Stimulated activated CD8-positive, alpha-beta memory T cell treated with anti-CD3 and anti-CD28 coated beads, Interleukin-4, amount 100 ng/mL, for 1 hour (primary cell): ENCODE measurements around the gene KCNAB1.

Experiments used
- DNase-seq, 2 donors: peaks; one replicate each; pipeline ENCODE4 v3.0.0-alpha.2; 2020; ENCODE audit warnings: low read depth in 2 of 2, low spot score in 1 of 2

The KCNAB1 gene

DNA sequence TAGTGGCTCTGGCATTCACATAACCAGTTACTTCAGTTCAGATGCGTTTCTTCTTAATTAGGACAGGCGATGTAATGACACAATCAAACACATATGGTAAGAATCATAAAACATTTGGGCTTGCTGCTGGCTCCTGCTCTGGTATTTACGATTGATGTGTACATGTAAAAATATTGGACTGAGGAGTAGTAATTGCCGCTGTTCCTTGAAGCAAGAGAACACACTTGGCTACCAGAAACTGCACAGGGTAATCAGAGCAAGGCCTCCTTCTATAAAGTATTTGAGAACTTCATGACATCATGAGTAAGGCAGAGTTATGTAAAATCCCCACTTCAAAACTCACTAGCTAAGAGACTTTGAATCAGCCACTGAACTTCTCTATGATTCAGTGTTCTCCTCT is 276.5 kb downstream of the KCNAB1 start:
- no peak for DNase-seq

DNA sequence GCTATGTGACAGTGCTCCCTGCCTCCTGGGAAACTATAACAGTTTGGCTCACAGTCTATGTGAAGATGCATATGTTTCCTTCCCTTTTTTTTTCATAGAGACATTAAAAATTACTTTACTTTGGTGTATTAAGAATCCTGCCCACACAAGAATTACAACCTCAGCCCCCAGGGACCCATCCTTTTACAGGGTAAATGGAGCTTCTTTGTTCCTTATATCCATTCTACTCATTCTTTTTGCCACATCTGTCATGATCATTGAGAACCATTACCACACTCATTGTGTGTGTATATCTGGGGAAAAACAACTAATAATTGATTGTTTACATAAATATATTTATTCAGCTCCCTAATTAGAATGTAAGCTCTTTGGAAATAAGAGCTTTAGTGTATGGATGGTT is 277.2 kb downstream of the KCNAB1 start:
- no peak for DNase-seq

DNA sequence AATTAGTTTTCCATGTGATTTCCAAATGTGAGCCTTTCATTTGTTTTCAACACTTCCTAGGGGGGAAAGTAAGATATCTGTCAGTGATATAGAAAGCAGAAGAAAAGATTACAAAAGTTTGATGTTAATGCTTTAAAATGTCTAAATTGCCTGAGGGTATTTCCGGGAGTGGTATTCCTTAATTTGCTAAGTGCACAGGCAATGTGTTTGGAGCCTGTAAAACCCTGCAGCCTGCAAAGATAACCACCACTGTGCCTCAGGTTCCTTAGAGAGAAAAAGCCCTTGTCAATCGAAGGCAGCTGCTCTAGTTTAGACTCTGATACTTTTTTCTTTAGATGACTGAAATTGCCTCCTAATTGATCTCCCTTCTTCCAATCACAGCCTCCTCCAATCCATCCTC is 279.7 kb downstream of the KCNAB1 start:
- DNase-seq, result no peak

DNA sequence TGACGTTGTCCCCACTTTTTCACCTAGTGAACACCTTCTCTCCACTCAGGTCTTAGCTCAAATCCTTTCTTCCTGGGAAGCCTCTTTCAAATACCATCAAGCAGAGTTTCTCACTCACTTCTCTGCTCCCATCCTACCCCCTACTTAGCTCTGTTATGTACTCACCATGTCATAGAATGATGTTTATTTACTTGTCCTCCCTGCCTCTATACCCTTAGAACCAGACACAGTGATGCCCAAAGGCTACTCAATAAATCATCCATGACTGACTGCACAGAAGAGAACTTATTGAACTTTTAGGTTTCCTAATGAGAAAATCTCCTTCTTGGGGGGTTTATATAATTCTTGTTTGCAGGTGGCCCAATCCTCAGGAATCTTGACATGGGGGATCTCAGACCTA is 280.4 kb downstream of the KCNAB1 start:
- no peak for DNase-seq

DNA sequence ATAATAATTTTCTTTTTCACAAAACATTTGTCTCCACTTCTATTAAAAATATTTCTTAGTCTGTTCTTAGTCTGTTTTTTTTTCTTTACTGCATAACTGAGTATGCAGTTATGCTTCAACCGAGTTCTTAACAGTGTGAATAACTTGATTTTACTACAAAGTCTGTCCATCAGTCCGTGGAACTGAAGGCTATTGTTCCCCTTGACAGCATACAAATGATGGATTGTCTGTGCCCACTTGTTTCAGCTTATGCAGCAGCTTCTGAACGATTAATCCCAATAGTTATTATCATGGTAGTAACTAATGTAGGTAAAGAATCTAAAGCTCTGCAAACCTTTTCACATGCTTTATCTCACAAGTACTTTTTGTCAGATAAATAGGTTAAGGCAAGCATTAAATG is 283.8 kb downstream of the KCNAB1 start:
- no peak for DNase-seq

DNA sequence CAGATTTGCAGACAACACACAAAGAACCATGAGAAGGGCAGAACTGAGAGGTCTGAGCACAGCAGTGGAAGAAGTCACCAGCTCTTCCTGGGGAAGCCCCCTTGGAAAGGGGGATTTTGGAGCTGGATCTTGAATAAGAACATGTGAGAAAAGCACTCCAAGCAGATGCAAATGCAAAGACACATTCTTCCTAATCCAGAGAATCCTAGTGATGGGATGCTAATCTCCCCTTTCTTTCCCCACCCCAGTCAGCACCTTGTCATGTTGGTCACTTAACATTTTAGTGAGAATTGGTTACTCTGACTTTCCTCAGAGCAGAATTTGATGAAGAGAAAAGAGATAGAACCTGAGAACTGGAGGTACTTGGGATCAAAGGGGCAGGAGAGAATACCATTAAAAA is 286.0 kb downstream of the KCNAB1 start:
- no peak for DNase-seq

DNA sequence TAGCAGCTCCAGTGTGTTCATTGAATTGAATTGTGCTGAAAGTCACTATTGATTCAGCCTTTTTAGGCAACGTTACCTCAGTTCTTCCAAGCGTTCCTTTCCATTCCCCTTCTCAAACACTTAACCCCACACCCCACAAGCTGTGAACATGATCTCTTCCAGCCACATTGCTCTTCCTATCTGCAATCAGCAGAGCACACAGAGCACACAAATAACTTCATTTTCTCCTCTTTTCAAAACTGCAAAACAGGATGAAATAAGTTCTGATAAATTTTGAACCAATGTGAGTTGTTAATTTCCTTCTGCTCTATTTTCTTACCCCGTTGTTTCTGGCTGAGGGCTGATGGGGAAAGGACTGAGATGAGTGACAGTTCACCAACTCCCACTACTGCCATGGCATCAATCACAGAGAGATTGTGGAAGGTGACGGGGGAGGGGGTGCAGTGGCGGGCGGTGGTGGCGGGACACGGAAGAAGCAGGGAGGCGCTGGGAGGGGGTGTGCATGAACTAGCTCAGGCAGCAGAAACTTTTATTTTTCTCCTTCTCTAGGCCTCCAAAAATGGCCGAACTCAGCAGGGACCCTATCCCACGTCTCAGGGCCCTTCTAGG is 287.3 kb downstream of the KCNAB1 start:
- DNase-seq, result no peak

DNA sequence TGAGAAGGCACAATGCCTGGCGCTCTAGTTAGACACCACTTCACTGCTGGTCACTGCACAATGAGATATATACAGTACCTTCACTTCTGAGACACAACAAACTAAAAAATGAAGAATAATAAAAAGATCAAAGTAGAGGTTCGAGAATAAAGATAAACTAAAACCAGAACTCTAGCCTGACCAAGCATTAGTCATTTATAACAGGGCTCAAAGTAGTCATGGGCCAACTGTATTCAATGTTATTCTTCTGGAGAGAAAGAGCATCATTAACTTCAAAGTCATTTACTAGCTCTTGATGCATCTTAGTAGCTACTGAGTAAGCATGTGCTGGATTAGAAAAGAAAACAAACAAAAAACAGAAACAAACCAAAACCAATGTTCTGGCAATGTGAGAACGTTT is 289.3 kb downstream of the KCNAB1 start:
- no peak for DNase-seq

DNA sequence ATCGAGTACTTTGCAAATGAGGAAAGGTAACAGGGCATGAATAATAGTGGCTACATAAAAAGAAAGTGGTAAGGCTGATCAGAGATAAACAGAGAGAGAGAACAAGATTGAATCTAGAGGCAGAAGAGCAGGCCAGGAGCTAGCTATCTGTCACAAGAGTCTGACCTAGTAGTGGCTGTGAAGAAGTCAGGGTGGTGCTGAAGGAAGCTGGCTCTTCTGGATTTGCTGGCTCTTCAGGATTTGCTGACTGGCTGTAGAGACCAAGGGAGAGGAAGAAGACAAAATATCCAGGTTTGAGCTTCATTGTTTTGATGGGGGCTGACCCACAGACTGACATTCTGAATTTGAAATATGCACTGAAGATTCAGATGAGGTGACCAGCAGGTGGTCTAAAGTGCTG is 292.2 kb downstream of the KCNAB1 start:
- DNase-seq, result no peak

DNA sequence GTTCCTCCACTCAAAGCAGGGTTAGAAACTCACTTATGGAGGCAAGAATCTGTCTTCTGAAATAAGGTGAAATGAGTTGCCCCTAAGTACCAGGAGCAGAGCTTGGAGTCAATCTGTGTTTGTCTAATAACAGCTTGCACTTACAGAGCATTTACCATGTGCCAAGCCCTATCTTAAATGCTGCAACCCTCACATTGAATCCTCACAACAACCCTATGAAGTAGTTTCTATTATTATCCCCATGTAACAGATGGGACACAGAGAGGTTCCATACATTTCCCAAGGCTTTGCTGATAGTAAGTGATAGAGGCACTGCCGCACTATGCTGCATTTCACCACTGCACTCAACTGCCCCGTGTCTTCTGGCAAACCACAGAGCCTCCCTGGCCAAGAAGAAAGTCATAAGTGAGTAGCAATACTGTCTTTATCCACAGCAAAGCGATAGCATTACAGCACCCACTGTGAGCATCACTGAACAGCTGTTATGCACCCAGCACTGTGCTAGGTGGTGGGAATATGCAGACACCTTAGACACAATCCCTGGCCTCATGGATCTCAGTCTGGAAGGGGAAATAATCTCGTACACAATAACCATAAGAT is 293.0 kb downstream of the KCNAB1 start:
- DNase-seq, result no peak

DNA sequence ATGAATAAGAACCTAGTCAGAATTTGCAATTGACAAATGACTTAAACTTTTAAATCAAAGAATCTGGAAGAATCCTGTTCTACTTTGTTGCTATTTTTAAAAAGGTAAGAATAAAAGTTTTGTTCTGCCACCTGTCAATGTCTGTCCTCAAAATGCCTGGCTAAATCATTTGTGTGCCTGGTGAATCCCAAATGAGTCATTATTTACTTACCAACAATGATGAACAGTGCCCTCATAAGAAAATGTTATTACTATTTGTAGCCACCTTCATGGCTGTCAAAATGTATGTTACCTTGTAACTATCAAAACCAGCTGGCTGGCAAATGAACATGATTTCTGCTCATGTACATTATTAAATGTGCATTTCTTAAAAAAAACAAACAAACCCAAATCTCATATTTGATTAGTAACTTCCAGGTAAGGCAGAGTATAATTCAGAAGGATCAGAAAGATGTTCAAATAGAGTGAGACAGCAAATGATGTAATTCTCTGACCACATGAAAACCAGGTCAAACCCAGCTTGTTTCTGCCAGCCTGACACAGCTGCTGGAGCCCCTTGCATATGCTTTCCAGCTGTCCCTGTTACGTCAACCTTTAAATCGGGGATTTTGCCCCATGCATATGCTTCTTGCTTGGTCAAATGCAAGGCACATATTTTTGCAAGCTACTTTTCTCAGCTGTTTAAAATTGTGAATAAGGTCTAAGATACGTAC is 296.6 kb downstream of the KCNAB1 start:
- DNase-seq, result no peak

DNA sequence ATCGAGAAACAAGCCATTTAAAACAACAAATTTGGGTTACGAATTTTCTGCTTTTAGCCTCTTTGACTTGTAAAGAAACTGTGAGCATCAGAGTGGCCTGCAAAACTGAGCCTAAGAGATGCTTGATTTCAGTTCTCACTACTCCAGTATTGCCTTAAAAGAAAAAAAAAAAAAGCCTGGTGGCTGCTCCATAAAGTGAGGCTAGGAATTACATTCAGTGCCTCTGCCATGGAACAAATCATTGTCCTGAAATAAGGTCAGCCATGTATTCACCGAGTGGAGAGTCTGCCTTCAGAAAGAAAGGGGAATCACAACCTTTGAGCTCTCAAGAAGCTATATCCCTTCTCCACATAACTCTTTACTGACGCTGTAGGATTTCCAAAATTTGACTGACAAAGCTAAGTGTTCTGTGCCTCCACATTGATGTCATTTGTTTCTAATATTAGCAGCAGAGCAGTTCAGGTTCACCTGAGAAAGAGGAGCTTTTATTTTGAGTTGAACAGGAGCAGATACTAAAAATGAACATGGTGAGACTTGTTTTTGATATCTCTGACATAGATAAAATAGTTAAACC is 297.3 kb downstream of the KCNAB1 start:
- DNase-seq, result no peak

DNA sequence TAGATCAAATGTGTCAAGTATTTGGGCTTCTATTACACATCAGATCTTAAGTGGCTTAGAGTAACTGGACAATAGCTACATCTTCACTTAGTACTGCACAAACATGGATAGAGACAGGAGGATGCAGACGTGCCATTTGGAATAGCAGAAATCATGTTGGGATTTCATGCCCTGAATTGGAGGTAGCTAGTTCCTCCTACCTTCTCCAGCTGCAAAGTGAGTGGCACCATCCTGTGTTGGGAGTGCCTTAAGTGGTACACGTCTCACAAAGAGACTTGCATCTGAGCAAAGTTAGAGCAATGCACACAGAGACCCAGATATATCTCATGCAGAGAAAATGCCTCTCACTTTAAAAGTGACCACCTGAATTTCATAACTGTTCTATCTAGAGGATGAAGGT is 298.1 kb downstream of the KCNAB1 start:
- no peak for DNase-seq

DNA sequence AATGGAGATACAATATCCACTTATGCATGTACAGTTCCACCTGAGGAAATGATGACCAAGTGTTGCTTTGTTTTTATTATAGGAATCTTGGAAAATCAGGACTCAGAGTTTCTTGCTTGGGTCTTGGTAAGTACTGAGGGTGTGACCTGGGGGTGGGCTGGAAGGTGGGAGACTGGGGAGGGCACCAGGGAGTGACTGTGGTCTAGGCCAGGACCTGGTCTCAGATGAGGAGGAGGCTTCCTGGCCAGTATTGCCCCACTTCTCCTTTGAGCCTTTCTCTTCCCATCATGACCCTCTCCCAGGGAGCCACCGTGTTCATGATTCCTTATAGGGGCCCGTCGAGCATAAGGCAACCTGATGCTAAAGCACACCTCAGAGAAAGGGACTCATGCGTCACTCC is 301.2 kb downstream of the KCNAB1 start:
- DNase-seq, result no peak

DNA sequence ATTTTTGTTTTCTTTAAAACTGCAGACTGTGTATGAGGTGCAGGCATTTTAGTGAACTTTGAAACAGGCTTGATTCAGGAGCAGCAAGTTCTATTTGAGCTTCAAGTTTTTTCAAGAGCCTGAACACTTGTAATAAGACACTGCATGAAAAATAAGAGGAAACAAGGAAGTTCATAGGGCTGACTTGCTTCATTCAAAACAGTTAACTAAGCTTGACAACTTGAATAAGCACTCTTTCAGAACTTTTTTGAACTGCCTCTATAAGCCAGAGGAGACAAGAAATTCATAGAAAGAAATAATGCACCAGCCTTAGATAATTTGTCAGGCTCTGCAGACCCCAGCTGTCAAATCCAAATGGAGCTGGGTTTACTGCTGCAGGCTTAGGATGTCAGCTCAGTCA is 304.4 kb downstream of the KCNAB1 start:
- no peak for DNase-seq

DNA sequence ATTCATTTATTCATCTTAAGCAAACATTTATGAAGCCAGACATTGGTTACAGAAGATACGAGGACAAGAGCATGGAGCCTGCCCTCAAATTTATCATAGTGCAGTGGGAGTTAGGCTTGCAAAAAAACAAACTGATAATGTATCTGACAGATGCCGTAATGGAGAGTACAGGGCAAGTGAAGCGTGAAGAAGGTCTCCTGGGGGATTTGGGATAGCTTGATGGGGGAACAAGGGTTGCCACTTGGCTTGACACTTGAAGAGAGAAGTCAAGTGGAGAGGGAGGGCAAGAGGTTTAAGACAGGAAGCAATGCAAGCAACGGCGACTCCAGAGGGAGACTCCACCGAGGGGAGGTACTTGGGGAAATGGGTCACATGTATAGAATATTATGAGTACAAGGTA is 305.3 kb downstream of the KCNAB1 start:
- no peak for DNase-seq

DNA sequence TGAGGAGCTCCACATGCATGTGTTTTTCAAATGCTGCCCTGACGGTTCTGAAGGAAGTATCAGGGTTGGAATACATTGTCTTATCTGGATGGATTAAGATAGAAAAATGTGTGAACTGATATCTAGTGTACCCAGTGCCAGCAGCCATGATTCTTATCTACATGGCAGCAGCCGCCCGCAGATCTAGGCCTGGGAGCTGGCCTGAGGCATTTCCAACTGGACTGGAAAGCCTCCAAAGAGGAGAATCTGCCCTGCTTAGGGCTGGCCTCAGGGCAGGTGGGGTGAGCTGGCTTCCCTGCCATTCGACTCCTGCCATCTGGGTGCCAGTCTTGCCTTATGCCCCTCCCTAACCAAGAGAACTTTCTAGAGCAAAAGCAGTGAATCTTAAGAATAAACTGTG is 308.7 kb downstream of the KCNAB1 start:
- DNase-seq, result no peak

DNA sequence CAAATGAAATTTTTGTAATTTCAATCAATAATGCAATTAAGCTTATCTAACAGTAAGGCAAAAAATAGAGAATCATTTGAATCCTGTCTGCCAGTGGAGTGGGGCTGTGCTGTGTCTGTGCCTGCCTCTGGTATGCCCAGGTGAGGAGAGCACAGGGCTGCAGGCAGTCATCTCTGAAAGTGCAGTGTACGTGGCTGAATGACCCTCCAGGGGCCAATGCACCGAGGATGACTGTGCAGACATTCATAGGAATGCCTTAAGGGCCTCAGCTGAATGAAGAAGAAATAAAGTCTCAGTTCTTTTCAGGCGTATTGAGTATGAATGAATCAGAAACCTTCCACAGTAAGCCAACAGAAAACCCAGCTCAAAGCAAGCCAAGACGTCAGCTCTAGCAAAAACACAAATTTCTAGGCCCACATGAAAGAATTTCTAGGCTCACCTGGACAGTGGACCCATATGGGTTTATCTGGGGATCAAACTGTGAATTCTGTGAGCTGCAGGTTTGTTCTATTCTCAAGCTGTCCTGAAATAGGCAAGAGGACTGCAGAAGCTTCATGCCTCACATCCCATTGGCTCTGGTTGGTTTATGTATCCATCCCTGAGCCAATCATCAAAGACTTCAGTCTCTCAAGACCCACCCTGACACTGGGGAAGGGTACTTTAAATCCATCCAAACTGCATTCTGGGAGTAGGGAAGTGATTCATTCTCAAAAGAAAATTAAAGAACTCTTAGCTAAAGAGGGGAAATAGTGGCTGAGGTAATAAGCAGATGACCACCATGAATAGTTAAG is 311.2 kb downstream of the KCNAB1 start:
- no peak for DNase-seq

DNA sequence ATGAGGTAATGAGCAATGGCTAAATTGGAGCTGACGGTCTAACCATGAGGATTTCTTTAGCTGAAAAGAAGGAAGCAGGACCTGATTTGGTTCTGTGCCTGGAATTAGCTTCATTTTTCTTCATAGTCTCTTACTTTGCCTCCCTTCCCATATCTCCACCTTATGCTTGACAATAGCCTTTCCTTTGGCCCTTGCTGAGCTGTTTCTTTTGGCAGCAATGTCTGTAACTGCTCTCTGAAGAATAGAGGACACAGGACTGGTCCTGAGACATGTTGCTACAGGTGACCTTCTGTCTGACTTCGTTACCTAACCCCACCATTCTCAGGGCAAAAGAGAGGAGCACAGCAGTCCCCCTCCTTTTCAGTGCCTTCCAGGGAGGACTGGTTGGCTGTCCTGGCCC is 312.2 kb downstream of the KCNAB1 start:
- no peak for DNase-seq

DNA sequence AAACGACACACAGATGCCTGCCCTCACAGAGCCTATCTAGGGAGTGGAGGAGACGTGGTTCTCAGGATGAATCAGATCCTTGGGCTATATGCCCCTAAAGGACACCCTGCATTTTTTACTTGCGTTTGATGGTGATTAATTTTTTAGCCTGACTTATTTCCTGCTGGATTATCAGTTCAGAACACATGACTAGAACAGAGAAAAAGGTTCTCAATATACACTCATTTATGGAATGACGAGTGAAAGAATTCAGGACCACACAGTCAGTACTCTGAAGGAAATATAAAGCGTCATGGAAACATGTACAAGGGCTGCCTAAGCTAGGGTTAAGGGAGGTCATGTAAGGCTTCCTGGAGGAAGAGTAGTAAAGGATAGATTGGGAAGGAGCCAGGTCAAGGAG is 312.8 kb downstream of the KCNAB1 start:
- no peak for DNase-seq

DNA sequence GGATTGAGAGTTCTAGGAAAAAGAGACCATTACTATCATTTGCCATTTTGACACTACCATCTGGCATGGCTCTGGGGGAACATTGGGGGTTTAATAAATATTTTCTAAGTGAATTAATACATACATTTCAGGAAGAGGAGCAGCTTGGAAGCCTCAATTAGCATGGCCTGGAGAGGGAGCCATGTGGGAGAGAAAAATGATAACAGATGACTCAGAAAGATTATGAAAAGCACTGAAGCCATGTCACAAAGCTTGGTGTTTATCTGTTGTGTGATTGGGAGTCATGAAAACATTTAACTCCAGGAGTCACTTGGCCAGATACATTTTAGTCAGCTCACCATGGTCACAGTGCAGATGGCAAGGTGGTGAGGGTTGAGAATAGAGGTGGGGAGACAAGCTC is 313.5 kb downstream of the KCNAB1 start:
- DNase-seq, result no peak

DNA sequence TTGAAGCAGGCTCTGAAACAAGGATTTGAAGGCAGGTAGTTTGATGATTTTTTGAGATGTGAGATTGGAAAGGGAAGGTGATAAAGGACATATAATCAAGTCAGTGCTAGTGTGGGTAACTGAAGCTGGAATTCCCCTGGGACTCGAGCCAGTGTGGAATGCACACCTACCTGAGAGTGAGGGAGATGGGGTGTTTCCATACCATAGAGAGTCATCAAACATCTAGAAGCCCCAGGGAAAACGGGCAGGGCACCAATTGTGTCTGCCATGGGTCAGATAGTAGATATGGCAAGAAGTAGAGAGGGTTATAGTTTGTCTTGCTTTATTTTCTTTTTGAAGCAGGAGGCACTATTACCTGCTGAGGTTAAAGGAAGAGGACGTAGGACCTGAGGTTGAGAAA is 314.5 kb downstream of the KCNAB1 start:
- no peak for DNase-seq
